Activated CD4-positive, CD25-positive, alpha-beta regulatory T cell treated with anti-CD3 and anti-CD28 coated beads, Interleukin-2, amount 50 U/mL, for 24 hours (primary cell): ENCODE data around the gene NBPF9.
"Not testable (repeated sequence)": the region's sequence is repeated elsewhere in the genome, so short reads cannot be mapped to it uniquely, and the experiment has no call there.

Source experiments
- ATAC-seq, 2 donors: fragments of 150-1000 bp; cut with Tn5 transposase; one replicate each; pipeline ENCODE4 v1.10.0; 2021; ENCODE audit warnings: mild to moderate bottlenecking in 1 of 2, moderate library complexity in 1 of 2

NBPF9 gene, protein sequence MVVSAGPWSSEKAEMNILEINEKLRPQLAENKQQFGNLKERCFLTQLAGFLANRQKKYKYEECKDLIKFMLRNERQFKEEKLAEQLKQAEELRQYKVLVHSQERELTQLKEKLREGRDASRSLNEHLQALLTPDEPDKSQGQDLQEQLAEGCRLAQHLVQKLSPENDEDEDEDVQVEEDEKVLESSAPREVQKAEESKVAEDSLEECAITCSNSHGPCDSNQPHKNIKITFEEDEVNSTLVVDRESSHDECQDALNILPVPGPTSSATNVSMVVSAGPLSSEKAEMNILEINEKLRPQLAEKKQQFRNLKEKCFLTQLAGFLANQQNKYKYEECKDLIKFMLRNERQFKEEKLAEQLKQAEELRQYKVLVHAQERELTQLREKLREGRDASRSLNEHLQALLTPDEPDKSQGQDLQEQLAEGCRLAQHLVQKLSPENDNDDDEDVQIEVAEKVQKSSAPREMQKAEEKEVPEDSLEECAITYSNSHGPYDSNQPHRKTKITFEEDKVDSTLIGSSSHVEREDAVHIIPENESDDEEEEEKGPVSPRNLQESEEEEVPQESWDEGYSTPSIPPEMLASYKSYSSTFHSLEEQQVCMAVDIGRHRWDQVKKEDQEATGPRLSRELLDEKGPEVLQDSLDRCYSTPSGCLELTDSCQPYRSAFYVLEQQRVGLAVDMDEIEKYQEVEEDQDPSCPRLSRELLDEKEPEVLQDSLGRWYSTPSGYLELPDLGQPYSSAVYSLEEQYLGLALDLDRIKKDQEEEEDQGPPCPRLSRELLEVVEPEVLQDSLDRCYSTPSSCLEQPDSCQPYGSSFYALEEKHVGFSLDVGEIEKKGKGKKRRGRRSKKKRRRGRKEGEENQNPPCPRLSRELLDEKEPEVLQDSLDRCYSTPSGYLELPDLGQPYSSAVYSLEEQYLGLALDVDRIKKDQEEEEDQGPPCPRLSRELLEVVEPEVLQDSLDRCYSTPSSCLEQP (N-terminal part only)

DNA sequence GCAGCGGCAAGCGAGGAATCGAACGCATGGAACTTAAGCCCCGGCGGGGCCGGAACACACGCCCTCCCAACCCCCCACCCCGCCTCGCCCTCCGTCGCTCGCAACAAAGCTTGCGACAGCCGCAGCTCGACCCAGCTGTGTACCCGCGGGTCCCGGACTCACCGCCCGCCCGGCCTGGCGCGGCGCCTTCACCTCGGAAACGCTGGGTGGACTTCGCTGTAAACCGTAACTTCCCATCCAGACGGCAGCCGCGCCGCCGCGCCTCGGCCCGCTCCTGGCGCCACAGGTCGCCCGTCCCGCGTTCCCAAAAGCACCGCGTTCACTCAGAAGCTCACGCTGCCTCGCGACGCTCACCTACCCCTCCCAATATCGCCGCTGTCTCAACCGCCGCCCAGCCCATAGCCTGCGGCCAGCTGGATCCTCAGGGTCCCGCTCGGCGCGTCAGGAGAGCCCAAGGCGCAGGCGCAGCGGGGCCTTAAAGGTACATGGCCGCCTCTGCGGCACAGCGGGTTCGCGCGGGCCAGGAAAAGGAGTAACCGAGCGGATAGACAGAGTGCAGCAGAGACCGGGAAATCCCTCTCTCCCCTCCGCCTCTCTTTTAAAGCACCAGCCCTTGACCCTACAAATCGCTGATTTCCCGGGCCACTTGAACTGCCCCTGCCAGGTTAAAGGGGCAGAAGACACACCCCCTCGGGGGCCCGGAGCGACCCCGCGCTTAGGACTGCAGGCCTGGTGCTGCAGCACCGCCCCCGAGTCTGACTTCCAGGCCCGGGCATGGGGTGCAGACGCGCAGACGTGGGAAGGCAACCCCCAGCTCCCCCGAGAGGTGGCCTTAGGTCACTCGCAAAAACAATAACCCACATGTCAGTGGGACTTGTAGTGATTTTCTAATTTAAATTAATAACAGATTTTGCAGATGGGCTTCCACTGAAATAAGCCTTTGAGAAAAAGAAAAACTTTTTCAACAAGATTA is at the start of gene NBPF9:
TSS of gene NBPF9 (minus strand) at position 443 of the 973 bp plus-strand sequence. CDS start 21,412 bp downstream, outside the sequence.
- ATAC-seq, result peak; percentile 95

GRCh38 chr1:149149909-149150308 is 46.6 kb upstream of the NBPF9 start:
- not testable (repeated sequence) for ATAC-seq

DNA sequence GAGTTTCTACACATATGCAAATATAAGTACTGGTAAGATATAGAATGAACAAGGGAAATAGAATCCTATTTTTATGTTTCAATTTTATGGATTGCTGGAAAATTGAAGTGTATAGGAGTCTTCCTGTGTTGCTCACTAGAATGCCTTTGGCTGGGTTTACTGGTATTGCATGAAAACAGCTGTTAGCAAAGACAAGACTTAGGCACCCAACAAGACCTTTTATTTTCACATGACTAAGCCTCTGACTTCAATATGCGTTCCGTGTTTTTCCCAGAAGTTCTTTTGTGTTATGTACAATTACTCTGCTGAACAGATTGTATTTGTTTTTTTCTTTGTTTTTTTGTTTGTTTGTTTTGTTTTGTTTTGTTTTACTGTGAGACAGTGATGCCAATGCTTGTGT is 34.2 kb upstream of the NBPF9 start:
- ATAC-seq, result not testable (repeated sequence)

GRCh38 chr1:149130938-149131337 is 27.6 kb upstream of the NBPF9 start:
- ATAC-seq, result not testable (repeated sequence)

DNA sequence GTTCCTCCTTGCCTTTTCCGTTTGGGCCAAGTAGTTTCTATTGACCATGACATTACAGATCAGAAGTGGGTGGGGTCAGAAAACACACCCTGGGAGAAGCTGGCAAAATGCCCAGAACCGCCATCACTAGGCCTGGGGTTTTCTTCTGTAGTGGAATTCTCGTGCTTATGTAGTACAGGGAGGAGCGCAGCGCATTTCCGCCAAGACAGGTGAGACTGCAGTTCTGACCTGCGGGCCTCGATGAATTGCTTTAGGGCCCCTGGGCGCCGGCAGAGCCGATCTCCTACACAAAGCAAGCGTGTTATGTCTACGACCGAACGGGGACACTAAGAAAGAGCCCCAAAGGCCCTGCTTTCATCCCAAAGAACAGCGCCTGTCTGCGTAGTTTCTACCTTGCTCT is 25.9 kb upstream of the NBPF9 start:
- ATAC-seq, result not testable (repeated sequence)

- not testable (repeated sequence) for ATAC-seq
Measured at GRCh38 chr1:149126555-149127145, 23.3 kb upstream of the NBPF9 start.

DNA sequence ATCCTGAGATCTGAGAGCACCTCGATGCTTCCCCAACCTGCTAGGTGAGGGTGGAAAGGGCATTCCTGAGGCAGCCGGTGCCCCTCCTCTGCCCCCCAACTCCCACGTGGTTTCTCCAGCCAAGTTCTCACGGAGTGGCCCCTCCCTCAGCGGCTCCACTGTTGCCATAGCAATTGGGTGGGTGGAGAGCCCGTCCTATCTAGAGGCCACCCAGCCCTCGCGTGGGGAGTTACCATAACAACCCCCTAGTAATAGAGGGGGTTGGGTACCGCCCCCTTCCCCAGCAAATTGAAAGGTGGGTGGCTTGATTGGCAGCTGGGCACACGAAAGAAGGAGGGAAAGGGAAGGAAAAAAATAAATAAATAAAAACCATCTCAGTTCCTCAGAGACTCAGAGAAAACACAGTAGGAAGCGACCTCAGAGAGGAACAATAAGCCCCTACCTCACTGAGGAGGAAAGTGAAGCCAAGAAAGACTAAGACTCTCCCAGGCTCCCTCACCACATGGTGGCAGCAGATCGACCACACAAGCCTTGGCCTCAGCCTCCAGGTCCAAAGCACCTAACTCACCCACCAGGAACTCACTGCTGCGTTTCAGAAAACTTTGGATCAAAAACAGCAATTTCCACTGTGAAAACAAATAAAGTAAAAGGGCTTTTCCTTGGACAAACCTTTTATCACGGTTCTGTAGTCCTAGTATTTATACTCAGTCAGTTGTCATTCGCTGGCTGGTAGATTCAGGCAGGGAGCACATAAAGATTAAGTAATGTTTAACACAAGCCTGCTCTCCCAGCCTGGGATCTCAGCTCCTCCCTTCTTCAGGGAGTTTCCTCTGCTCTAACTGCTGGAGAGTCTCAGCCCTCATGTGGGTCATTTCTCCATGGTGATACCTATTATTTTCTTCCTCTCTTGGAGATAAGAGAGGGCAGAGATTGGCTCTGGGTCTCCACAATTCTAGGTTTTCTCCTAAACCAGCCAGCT is 20.9 kb upstream of the NBPF9 start:
- not testable (repeated sequence) for ATAC-seq

DNA sequence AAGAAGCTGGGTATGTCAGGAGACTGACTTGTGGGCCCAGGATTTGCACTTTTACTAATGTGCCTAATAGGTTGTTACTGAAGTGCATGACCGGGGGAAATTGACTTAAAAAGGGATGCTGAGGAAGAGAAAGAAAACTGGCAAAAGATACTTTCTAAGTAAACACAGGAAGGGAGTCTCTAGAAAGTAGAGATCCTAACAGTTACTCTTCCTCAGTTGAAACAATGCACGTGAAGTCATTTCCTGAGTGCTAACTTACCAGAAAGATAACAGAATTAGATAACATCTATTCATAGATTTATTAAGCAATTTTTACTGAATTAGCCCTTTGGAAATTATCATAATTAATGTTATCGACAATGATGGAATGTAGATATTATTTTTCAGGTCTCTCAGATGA is 9.5 kb upstream of the NBPF9 start:
- ATAC-seq, result not testable (repeated sequence)

DNA sequence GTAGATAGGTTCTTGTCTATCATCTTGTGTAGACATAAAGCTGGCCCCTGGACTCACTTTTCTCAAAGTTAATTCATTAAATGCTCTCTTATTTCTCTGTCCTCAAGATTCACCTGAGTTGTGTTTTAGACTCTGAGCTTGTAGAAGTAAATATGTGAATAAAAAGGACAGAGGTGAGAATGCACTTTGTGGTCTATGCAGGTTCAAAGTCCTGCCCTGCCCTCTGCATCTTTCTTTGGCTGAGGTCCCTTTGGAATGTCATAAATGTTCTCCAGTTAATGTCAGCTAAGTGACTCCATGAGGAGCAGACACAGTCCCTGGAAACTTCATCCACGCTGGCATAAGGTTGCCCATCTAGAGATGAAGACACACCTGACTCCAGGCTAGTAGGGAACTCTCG is 7.0 kb upstream of the NBPF9 start:
- ATAC-seq, result not testable (repeated sequence)

- ATAC-seq, result peak; percentile 60 to 63
Measured at GRCh38 chr1:149102574-149102973, 777 bp downstream of the NBPF9 start.

DNA sequence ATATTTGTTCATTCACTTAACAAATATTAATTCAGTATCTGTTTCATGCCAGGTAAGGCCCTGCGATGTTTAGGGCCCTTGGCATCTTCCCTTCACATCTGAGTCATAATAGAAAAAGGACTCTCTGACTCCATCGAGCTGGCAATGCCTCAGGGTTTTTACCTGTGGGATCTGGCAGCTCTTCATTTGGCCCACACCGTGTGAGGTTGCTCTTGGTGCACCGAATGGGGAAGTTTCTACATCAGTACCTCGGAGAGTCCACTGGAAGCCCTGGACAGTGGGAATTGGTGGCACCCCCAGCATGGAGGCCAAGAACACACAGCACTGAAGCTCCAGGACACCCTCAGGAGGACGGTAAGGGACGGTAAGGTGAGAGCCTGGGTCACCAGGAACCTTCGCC is 5.1 kb downstream of the NBPF9 start:
- ATAC-seq, result not testable (repeated sequence)

DNA sequence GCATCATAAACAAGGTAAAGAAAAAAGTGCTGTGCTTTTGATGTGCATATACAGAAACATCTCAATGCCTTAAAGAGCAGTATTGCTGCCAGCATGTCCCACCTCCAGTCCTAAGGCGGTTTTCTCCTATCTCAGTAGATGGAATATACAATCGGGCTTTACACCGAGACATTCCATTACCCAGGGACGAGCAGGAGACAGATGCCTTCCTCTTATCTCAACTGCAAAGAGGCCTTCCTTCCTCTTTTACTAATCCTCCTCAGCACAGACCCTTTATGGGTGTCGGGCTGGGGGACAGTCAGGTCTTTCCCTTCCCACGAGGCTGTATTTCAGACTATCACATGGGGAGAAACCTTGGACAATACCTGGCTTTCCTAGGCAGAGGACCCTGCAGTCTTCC is 10.2 kb downstream of the NBPF9 start:
- not testable (repeated sequence) for ATAC-seq

GRCh38 chr1:149075505-149076127 is 27.7 kb downstream of the NBPF9 start:
- not testable (repeated sequence) for ATAC-seq

GRCh38 chr1:149064611-149065010 is 38.7 kb downstream of the NBPF9 start:
- not testable (repeated sequence) for ATAC-seq

- ATAC-seq, result not testable (repeated sequence)
Measured at GRCh38 chr1:149043056-149043455, 60.3 kb downstream of the NBPF9 start.

- not testable (repeated sequence) for ATAC-seq
Measured at GRCh38 chr1:149033916-149034315, 69.4 kb downstream of the NBPF9 start.

DNA sequence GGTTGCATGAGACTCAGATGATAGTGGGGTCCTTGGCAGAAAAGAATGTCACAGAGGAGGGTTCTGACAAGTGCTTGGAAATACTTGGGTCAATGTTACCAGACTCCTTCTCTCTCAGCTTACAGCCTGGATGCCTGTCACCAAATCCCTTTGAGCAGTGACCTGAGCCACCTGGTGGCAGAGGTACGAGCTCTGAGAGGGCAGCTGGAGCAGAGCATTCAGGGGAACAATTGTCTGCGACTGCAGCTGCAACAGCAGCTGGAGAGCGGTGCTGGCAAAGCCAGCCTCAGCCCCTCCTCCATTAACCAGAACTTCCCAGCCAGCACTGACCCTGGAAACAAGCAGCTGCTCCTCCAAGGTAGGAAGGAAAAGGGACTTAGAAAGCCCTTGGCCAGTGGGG is 79.0 kb downstream of the NBPF9 start:
- ATAC-seq, result not testable (repeated sequence)

GRCh38 chr1:149018577-149018976 is 84.8 kb downstream of the NBPF9 start:
- not testable (repeated sequence) for ATAC-seq

DNA sequence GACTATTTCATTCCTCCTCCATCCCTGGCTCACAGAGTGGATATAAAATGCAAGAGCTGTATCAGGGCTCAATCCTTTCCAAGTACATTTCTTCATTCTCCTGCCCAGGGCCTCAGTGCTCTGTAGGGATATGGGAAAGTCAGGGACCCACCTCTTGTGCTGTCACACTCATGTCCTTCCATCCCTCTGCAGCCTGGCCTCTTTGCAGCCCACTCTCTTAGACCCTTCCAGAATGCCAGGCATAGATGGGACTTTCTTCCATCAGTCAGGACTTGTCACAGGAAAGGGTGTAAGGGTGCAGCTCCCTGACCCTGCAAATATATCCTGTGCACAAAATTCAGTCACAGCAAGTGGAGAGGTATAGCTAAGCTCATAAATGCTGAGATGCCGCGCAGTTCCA is 86.7 kb downstream of the NBPF9 start:
- not testable (repeated sequence) for ATAC-seq

GRCh38 chr1:149015522-149015921 is 87.8 kb downstream of the NBPF9 start:
- not testable (repeated sequence) for ATAC-seq
